PFSK-1 (cell line): ENCODE measurements around the gene SLC5A5.

ENCODE experiments used
- FOXP2 ChIP-seq: optimal IDR thresholded peaks from 2 replicates; pipeline ENCODE3; 2011; ENCODE audit warnings: borderline replicate concordance, control low read depth, inconsistent platforms; ENCODE audit not compliant: insufficient read depth; ENCODE audit errors: extremely low read length, extremely low read depth
- POLR2AphosphoS5 ChIP-seq: IDR thresholded peaks from 2 replicates; pipeline ENCODE4 v1.6.1; 2012; ENCODE audit warnings: low read depth, mild to moderate bottlenecking, control low read depth, low read length, moderate library complexity
- REST ChIP-seq, 2 experiments: IDR thresholded peaks; 2 replicates each; pipeline versions ENCODE4 v1.6.1 to v1.8.0; 2011 to 2012; ENCODE audit warnings: low read depth in 2 of 2, low read length in 2 of 2, control low read depth in 1 of 2, inconsistent platforms in 1 of 2, mild to moderate bottlenecking in 1 of 2, moderate library complexity in 1 of 2; ENCODE audit not compliant: insufficient read depth in 1 of 2
- SIN3A ChIP-seq: IDR thresholded peaks from 2 replicates; pipeline ENCODE4 v1.6.1; 2012; ENCODE audit warnings: mild to moderate bottlenecking, low read length, moderate library complexity, borderline replicate concordance; ENCODE audit not compliant: insufficient read depth
- TAF1 ChIP-seq: IDR thresholded peaks from 2 replicates; pipeline ENCODE4 v1.6.1; 2012; ENCODE audit warnings: low read length, control low read depth, borderline replicate concordance; ENCODE audit not compliant: insufficient read depth

- TF ChIP-seq REST (IDR thresholded peaks at IDR 0.05; ENCODE audit: insufficient read depth in 1 of 2, low read depth in 2 of 2, low read length in 2 of 2) (no peak), POLR2AphosphoS5 (no peak), SIN3A (no peak), TAF1 (no peak), FOXP2 (no peak)
Observed at GRCh38 chr19:17937371-17937900, 65.7 kb downstream of the SLC5A5 start.
